GM12878 (cell line): ENCODE measurements around the gene IRS1. TPM values are rescaled to one million over a fixed set of nuclear protein-coding genes. Genes with fewer than 3 reads are reported as not detected.

Experiments used
- ATAC-seq: fragments of 200-7000 bp; cut with Tn5 transposase; 3 replicates; pipeline ENCODE4 v1.9.1; 2020; ENCODE audit warnings: mild to moderate bottlenecking, moderate library complexity
- BruUV-seq: library from RNA; stranded (reverse); fragments of 400-500 nt; replicated peaks from 2 replicates; lab custom pipeline; 2021; lab: Mats Ljungman, UMichigan
- CTCF ChIA-PET: fragments of 300-600 bp; sonication (Branson Sonifier 250); formaldehyde crosslinking; extraction: SDS; loops from one replicate; lab custom pipeline; 2021; ENCODE audit warnings: inconsistent platforms; lab: Yijun Ruan, JAX
- POLR2A ChIA-PET: fragments of 350-600 bp; formaldehyde crosslinking; extraction: SDS; loops from one replicate; lab custom pipeline; 2021; ENCODE audit warnings: inconsistent platforms; lab: Charles Lee
- RAD21 ChIA-PET: fragments of 300-600 bp; sonication (Branson Sonifier 250); formaldehyde crosslinking; loops from one replicate; lab custom pipeline; 2023; ENCODE audit warnings: antibody characterized with exemption; ENCODE audit not compliant: unreplicated experiment; lab: Charles Lee
- SMC1A ChIA-PET: fragments of 300-600 bp; sonication (Branson Sonifier 250); formaldehyde crosslinking; loops from one replicate; lab custom pipeline; 2023; ENCODE audit not compliant: unreplicated experiment, uncharacterized antibody; lab: Charles Lee
- DNase-seq: peaks from one replicate; pipeline ENCODE4 v3.0.0-alpha.2; 2011; ENCODE audit warnings: low read depth, low spot score
- FAIRE-seq: peaks from 3 replicates; lab custom pipeline; 2011; peaks lifted over from hg19 to GRCh38; lab: Jason Lieb, UNC
- H2AFZ ChIP-seq: 2 replicates; pipeline ENCODE4 v1.6.0; 2011; ENCODE audit warnings: low read depth, low read length, control low read depth; ENCODE audit not compliant: control insufficient read depth
- H3K27ac ChIP-seq: 2 replicates; pipeline ENCODE4 v1.5.1; 2011; ENCODE audit warnings: control low read depth; ENCODE audit not compliant: control insufficient read depth, insufficient read depth
- H3K27me3 ChIP-seq, 2 experiments: replicated peaks in 1 of 2; 2 replicates each; pipeline versions ENCODE4 v1.6.0 to v1.6.1; 2011; ENCODE audit warnings: low read length in 1 of 2; ENCODE audit not compliant: control insufficient read depth in 2 of 2, insufficient read depth in 2 of 2
- H3K36me3 ChIP-seq, 2 experiments: 2 replicates each; pipeline ENCODE4 v1.5.1; 2011; ENCODE audit warnings: low read length in 1 of 2; ENCODE audit not compliant: control insufficient read depth in 2 of 2, insufficient read depth in 2 of 2
- H3K4me1 ChIP-seq: 2 replicates; pipeline ENCODE4 v1.6.1; 2011; ENCODE audit warnings: mild to moderate bottlenecking, low read length, moderate library complexity, mixed read lengths; ENCODE audit not compliant: control insufficient read depth, insufficient read depth
- H3K4me2 ChIP-seq: 2 replicates; pipeline ENCODE4 v1.6.0; 2011; ENCODE audit warnings: control low read depth; ENCODE audit not compliant: control insufficient read depth, insufficient read depth
- H3K4me3 ChIP-seq: fragments of 200-600 bp; sonication (generic); 2 replicates; pipeline ENCODE4 v1.5.1; 2016
- H3K79me2 ChIP-seq: 2 replicates; pipeline ENCODE4 v1.6.0; 2011; ENCODE audit warnings: low read length; ENCODE audit not compliant: control insufficient read depth, insufficient read depth
- H3K9ac ChIP-seq: 2 replicates; pipeline ENCODE4 v1.8.0; 2011; ENCODE audit warnings: low read length, control low read depth, mixed read lengths; ENCODE audit not compliant: control insufficient read depth, insufficient read depth
- H3K9me3 ChIP-seq: replicated peaks from 3 replicates; pipeline ENCODE4 v1.5.1; 2011; ENCODE audit warnings: mild to moderate bottlenecking, low read length; ENCODE audit not compliant: control insufficient read depth, insufficient read depth
- H4K20me1 ChIP-seq: 2 replicates; pipeline ENCODE4 v1.6.0; 2011; ENCODE audit not compliant: control insufficient read depth, insufficient read depth
- ATF7 ChIP-seq: fragments of 450-650 bp; IDR thresholded peaks from 2 replicates; pipeline ENCODE4 v1.6.1; 2016; ENCODE audit warnings: low read depth, mild to moderate bottlenecking
- NFYA ChIP-seq: IDR thresholded peaks from 2 replicates; pipeline ENCODE4 v1.6.1; 2011; ENCODE audit warnings: low read depth, mild to moderate bottlenecking, low read length, improper control_type of control experiment, borderline replicate concordance
- PAX8 ChIP-seq: fragments of 450-650 bp; IDR thresholded peaks from 2 replicates; pipeline ENCODE4 v1.6.1; 2017; ENCODE audit warnings: mild to moderate bottlenecking, moderate library complexity
- SMARCA5 ChIP-seq: fragments of 450-650 bp; IDR thresholded peaks from 2 replicates; pipeline ENCODE4 v1.6.1; 2017; ENCODE audit warnings: mild to moderate bottlenecking
- SREBF2 ChIP-seq: IDR thresholded peaks from 2 replicates; pipeline ENCODE4 v1.6.1; 2012; ENCODE audit warnings: mild to moderate bottlenecking, low read length
- ZNF274 ChIP-seq: IDR thresholded peaks from one replicate; pipeline ENCODE4 v1.8.0; 2011; ENCODE audit not compliant: insufficient read length, insufficient read depth
- WGBS: methylation state at CpG from one replicate; pipeline ENCODE4 v1.1.6; 2016; ENCODE audit warnings: low lambda C conversion rate; ENCODE audit not compliant: insufficient replicate concordance, insufficient coverage; ENCODE audit errors: missing lambda C conversion rate; 5-methylcytosine and 5-hydroxymethylcytosine counted together
- in situ Hi-C: fragments of 300-500 bp; cut with MboI; formaldehyde crosslinking; loops from 9 replicates; pipeline ENCODE4 v1.14.3; 2018; ENCODE audit warnings: mixed read lengths
- intact Hi-C: fragments of 100-400 bp; cut with micrococcal nuclease; formaldehyde crosslinking; loops from one replicate; pipeline ENCODE4 v1.14.2; 2022; ENCODE audit not compliant: unreplicated experiment
- polyA plus RNA-seq, 11 experiments: library from polyadenylated mRNA; depleted of rRNA in 4 of 11; unstranded in 6 of 11; stranded (reverse) in 5 of 11; fragments of >200 nt; fragmentation: Nextera tagmentation in 4 of 11; fragmentation: Illumina TruSeq in 1 of 11; extraction: Ambion mirVana in 4 of 11; extraction: Trizol in 1 of 11; gene quantifications; 1 replicate in 1 of 11; 2 replicates in 10 of 11; pipeline versions ENCODE4 v1.2.1 to v1.2.3, GENCODE V29; 2011 to 2016; ENCODE audit warnings: inconsistent platforms in 2 of 11, missing spikeins in 2 of 11, low read depth in 1 of 11
- total RNA-seq, 4 experiments: library from RNA; depleted of rRNA in 3 of 4; stranded (reverse); fragments of >200 nt in 3 of 4; fragmentation: Illumina TruSeq in 1 of 4; extraction: Trizol in 1 of 4; gene quantifications; 2 replicates each; pipeline versions ENCODE4 v1.2.1 to v1.2.3, GENCODE V29; 2013 to 2021
- TF ChIP-seq, protein P1 (sequence below): IDR thresholded peaks from 2 replicates; pipeline ENCODE4 v1.6.1; 2011; ENCODE audit warnings: borderline replicate concordance, low read depth, mild to moderate bottlenecking, moderate library complexity, low read length; ENCODE audit not compliant: insufficient read depth, poor library complexity, severe bottlenecking
- TF ChIP-seq, protein P2 (sequence below): fragments of 450-650 bp; IDR thresholded peaks from 2 replicates; pipeline ENCODE4 v1.6.1; 2017; ENCODE audit warnings: borderline replicate concordance

IRS1 gene
- total and polyA plus RNA-seq, 10 of the 15 experiments (the other 5 are each of a cell fraction or from before 2014, with no cell fraction given) = 0.03 to 1.7 (median 0.34) TPM

DNA sequence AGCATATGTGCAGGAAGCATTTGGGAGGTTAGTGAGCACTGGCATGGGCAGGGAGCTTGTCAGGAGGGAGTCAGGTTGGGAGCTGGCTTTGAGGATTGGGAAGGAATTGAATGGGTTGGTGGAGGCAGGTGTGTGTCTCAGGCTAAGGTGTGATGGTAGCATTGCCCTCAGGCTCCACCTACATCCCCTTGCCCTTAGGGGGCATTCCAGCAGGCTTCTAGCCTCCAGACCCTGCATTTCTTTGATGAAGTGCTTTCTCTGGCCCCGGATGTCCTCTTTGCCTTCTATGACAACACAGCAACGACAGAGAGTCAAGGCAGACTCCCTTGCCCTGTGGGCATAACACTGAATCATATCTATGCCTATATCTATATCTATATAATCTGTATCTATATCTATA is 49.7 kb upstream of the IRS1 start:
- POLR2A ChIA-PET = interaction anchor here (1.5 to 4.0 kb wide), 2 partner anchors 10 to 14 kb away, joined by 8 to 19 read pairs; partner anchors contain the start of gene RHBDD1

More for the DNA sequence above, 49.7 kb upstream of the IRS1 start:
- Histone ChIP-seq H3K27me3 (no peaks in the 10 kb centered on the region), H3K79me2 (peaks cover 9% of the 10 kb centered on the region), H3K4me2 (no peak overlapping the region), H3K36me3 (0 out of 4 replicates have a peak, but pooled peaks cover 0 to 3% of the 10 kb centered on the region in 2 experiments), H4K20me1 (no peaks in the 10 kb centered on the region), H3K9me3 (no peaks in the 10 kb centered on the region), H2AFZ (no peak overlapping the region), H3K9ac (no peak overlapping the region), H3K4me3 (no peak overlapping the region), H3K27ac (no peak overlapping the region), H3K4me1 (peaks cover 11% of the 10 kb centered on the region)
- WGBS = 91% methylated on average over 2 of the region's 2 CpGs
- TF ChIP-seq NFYA (no peak), ATF7 (no peak), ZNF274 (no peak), SREBF2 (no peak), SMARCA5 (no peak), PAX8 (no peak)
- TF ChIP-seq, protein P1, sequence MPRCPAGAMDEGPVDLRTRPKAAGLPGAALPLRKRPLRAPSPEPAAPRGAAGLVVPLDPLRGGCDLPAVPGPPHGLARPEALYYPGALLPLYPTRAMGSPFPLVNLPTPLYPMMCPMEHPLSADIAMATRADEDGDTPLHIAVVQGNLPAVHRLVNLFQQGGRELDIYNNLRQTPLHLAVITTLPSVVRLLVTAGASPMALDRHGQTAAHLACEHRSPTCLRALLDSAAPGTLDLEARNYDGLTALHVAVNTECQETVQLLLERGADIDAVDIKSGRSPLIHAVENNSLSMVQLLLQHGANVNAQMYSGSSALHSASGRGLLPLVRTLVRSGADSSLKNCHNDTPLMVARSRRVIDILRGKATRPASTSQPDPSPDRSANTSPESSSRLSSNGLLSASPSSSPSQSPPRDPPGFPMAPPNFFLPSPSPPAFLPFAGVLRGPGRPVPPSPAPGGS = no peak
- TF ChIP-seq, protein P2, sequence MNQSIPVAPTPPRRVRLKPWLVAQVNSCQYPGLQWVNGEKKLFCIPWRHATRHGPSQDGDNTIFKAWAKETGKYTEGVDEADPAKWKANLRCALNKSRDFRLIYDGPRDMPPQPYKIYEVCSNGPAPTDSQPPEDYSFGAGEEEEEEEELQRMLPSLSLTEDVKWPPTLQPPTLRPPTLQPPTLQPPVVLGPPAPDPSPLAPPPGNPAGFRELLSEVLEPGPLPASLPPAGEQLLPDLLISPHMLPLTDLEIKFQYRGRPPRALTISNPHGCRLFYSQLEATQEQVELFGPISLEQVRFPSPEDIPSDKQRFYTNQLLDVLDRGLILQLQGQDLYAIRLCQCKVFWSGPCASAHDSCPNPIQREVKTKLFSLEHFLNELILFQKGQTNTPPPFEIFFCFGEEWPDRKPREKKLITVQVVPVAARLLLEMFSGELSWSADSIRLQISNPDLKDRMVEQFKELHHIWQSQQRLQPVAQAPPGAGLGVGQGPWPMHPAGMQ = no peak
- no peak for ATAC-seq
- no TSS peak for BruUV-seq
- intact Hi-C loops = no loop called here
- ChIA-PET RAD21 (interaction anchor here (0.6 kb wide), 1 partner anchor 136 kb away, joined by 3 read pairs; no protein-coding TSS in a partner anchor), SMC1A (interaction anchor here (1.0 to 2.3 kb wide), 5 partner anchors 10 to 15 kb away, joined by 3 to 18 read pairs (median 3); no protein-coding TSS in a partner anchor), CTCF (interaction anchor here (0.7 to 2.6 kb wide), 5 partner anchors 7 to 27 kb away, joined by 3 to 6 read pairs (median 6); no protein-coding TSS in a partner anchor)
- FAIRE-seq = no peak
- in situ Hi-C loops = loop anchor here (25.0 kb wide), 1 partner anchor 938 kb away; no protein-coding TSS in a partner anchor
- DNase-seq = no peak
